NOMO-1 (cell line): ENCODE measurements around the gene GHRL.

Experiments
- DNase-seq, 2 experiments: peaks; one replicate each; lab custom pipeline; 2025; ENCODE audit not compliant: unreplicated experiment in 2 of 2; lab: John Stamatoyannopoulos, UW

GHRL gene

GRCh38 chr3:10292505-10293419, at the start of gene GHRL:
TSS of gene GHRL (minus strand) at chr3:10292947. CDS start at chr3:10290180, 2,767 bp downstream.
- peak; percentile 68 to 79 for DNase-seq

- DNase-seq, result no peak
These were observed 49.2 kb upstream of the GHRL start for GRCh38 chr3:10341901-10342398.

GRCh38 chr3:10340476-10340875, 47.7 kb upstream of the GHRL start:
- no peak for DNase-seq

GRCh38 chr3:10340046-10340445, 47.3 kb upstream of the GHRL start:
- no peak for DNase-seq

GRCh38 chr3:10339376-10339955, 46.7 kb upstream of the GHRL start:
- no peak for DNase-seq

- DNase-seq, result no peak
These were observed 46.0 kb upstream of the GHRL start for GRCh38 chr3:10338591-10339353.

GRCh38 chr3:10338164-10338470, 45.4 kb upstream of the GHRL start:
- no peak for DNase-seq

- DNase-seq, result no peak
These were observed 44.8 kb upstream of the GHRL start for GRCh38 chr3:10337323-10338163.

GRCh38 chr3:10336761-10337160, 44.0 kb upstream of the GHRL start:
- DNase-seq, result no peak

GRCh38 chr3:10335871-10336622, 43.3 kb upstream of the GHRL start:
- DNase-seq, result no peak

- DNase-seq, result no peak
These were observed 42.5 kb upstream of the GHRL start for GRCh38 chr3:10335190-10335738.

- no peak for DNase-seq
These were observed 41.7 kb upstream of the GHRL start for GRCh38 chr3:10334459-10334858.

- DNase-seq, result no peak
These were observed 41.3 kb upstream of the GHRL start for GRCh38 chr3:10334042-10334441.

- no peak for DNase-seq
These were observed 40.6 kb upstream of the GHRL start for GRCh38 chr3:10333349-10333650.

- no peak for DNase-seq
These were observed 40.0 kb upstream of the GHRL start for GRCh38 chr3:10332481-10333348.

- DNase-seq, result no peak
These were observed 38.6 kb upstream of the GHRL start for GRCh38 chr3:10331320-10331719.

GRCh38 chr3:10330319-10330718, 37.6 kb upstream of the GHRL start:
- no peak for DNase-seq

GRCh38 chr3:10329495-10330015, 36.8 kb upstream of the GHRL start:
- DNase-seq, result no peak
